ENCODE data around the gene NPAS2.

Gene NPAS2

DNA sequence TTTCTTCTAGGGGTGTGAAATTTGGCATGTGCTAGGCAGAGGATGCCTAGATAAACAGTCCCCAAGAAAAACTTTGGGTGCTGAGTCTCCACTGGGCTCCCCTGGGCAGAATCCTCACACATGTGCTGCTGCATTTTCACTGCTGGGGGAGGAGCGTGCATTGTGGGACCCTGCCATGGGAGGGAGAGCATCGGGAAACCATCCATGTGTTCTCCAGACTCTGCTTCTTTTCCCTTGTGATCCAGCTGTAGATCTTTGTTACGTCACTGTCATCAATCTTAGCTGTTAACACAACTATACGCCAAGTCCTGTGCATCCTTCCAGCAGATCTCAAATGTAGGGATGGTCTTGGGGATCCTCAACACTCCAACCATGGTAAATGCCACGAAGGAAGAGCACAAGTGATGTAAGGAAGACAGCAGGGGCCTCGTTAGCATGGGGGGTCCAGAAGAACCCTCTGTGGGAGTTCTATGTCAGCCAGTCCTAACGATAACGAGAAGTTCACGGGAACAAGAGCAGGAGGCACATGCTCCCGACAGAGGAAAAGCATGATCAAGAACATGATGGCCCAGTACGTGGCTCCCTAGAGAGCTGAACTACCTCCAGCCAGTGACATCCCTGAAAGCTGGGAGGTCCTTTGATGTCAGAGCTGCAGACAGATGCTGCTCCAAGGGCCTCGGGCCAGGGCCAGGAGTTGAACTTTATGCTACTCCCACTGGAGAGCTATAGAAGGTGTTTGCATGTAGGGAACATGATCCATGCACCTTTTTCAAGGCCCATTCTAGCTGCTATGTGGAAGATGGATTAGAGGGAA is 41.1 kb upstream of the NPAS2 start:
- H3K36me3 ChIP-seq (ENCODE audit: low read depth): no peaks in the 10 kb centered on the region
- H3K9me3 ChIP-seq (ENCODE audit: severe bottlenecking): no peaks in the 10 kb centered on the region
- no peaks in the 10 kb centered on the region for H3K27me3 ChIP-seq (ENCODE audit: insufficient read depth, poor library complexity, severe bottlenecking)
- no peak for TF ChIP-seq CTCF (IDR thresholded peaks at IDR 0.05; ENCODE audit: poor library complexity, severe bottlenecking)
- ATAC-seq (ENCODE audit: low read depth): no peak
- no peak overlapping the region for H3K4me3 ChIP-seq (ENCODE audit: severe bottlenecking)
- H3K4me1 ChIP-seq (ENCODE audit: insufficient read depth, poor library complexity, severe bottlenecking): peaks cover 22% of the 10 kb centered on the region
- no peak for DNase-seq (ENCODE audit: low spot score)
- H3K27ac ChIP-seq (ENCODE audit: poor library complexity, severe bottlenecking): no peak overlapping the region

GRCh38 chr2:100779908-100780202 is 40.1 kb upstream of the NPAS2 start:
- no peaks in the 10 kb centered on the region for H3K36me3 ChIP-seq (ENCODE audit: low read depth)
- no peak overlapping the region for H3K4me3 ChIP-seq (ENCODE audit: severe bottlenecking)
- H3K27me3 ChIP-seq (ENCODE audit: insufficient read depth, poor library complexity, severe bottlenecking): no peaks in the 10 kb centered on the region
- no peak for ATAC-seq (ENCODE audit: low read depth)
- H3K4me1 ChIP-seq (ENCODE audit: insufficient read depth, poor library complexity, severe bottlenecking): peaks cover 22% of the 10 kb centered on the region
- TF ChIP-seq CTCF (IDR thresholded peaks at IDR 0.05; ENCODE audit: poor library complexity, severe bottlenecking): no peak
- peak overlapping the region; percentile 88 for H3K27ac ChIP-seq (ENCODE audit: poor library complexity, severe bottlenecking)
- no peak for DNase-seq (ENCODE audit: low spot score)
- H3K9me3 ChIP-seq (ENCODE audit: severe bottlenecking): no peaks in the 10 kb centered on the region

GRCh38 chr2:100780203-100781008 is 39.5 kb upstream of the NPAS2 start:
- DNase-seq (ENCODE audit: low spot score): no peak
- Histone ChIP-seq H3K9me3 (ENCODE audit: severe bottlenecking) (no peaks in the 10 kb centered on the region), H3K4me3 (ENCODE audit: severe bottlenecking) (no peak overlapping the region)

DNA sequence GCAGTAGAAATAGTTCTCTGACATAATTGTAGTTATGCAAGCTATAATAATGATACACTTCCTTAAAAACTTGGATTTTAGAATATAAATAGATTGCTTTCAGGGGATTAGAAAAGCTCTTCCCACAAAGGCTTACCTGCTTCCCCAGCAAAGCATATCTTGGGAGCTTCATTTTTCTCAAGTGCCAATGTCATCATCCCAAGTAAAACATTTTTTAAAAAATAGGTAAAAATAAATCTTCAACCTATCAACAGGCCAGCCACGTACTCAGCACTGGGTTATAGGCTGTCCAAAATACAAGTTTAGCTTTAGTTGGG is 39.0 kb upstream of the NPAS2 start:
- H3K4me1 ChIP-seq (ENCODE audit: insufficient read depth, poor library complexity, severe bottlenecking): peaks cover 32% of the 10 kb centered on the region

More at GRCh38 chr2:100780203-100781008, 39.5 kb upstream of the NPAS2 start:
- Histone ChIP-seq H3K4me1 (ENCODE audit: insufficient read depth, poor library complexity, severe bottlenecking) (peaks cover 26% of the 10 kb centered on the region), H3K36me3 (ENCODE audit: low read depth) (no peaks in the 10 kb centered on the region), H3K27ac (ENCODE audit: poor library complexity, severe bottlenecking) (peak overlapping the region; percentile 88), H3K27me3 (ENCODE audit: insufficient read depth, poor library complexity, severe bottlenecking) (no peaks in the 10 kb centered on the region)
- TF ChIP-seq CTCF (IDR thresholded peaks at IDR 0.05; ENCODE audit: poor library complexity, severe bottlenecking): no peak
- ATAC-seq (ENCODE audit: low read depth): peak; percentile 87

More for the DNA sequence above, 39.0 kb upstream of the NPAS2 start:
- no peak for ATAC-seq (ENCODE audit: low read depth)
- no peak for TF ChIP-seq CTCF (IDR thresholded peaks at IDR 0.05; ENCODE audit: poor library complexity, severe bottlenecking)
- H3K27ac ChIP-seq (ENCODE audit: poor library complexity, severe bottlenecking): peak overlapping the region; percentile 88
- H3K4me3 ChIP-seq (ENCODE audit: severe bottlenecking): no peak overlapping the region
- no peak for DNase-seq (ENCODE audit: low spot score)
- H3K27me3 ChIP-seq (ENCODE audit: insufficient read depth, poor library complexity, severe bottlenecking): no peaks in the 10 kb centered on the region
- H3K9me3 ChIP-seq (ENCODE audit: severe bottlenecking): no peaks in the 10 kb centered on the region
- H3K36me3 ChIP-seq (ENCODE audit: low read depth): no peaks in the 10 kb centered on the region
